Stimulated activated CD8-positive, alpha-beta memory T cell treated with anti-CD3 and anti-CD28 coated beads, Interleukin-2, amount 100 ng/mL, for 48 hours (primary cell): Measurements from ENCODE around the gene EXTL2.
A peak's percentile ranks its signal among the peaks of the same experiment; 100 is the strongest.
"Not testable (repeated sequence)": the region's sequence is repeated elsewhere in the genome, so short reads cannot be mapped to it uniquely, and the experiment has no call there.

Source experiments
- DNase-seq, 2 donors: peaks; one replicate each; pipeline ENCODE4 v3.0.0-alpha.2; 2020; ENCODE audit warnings: low read depth in 2 of 2

Gene EXTL2, protein sequence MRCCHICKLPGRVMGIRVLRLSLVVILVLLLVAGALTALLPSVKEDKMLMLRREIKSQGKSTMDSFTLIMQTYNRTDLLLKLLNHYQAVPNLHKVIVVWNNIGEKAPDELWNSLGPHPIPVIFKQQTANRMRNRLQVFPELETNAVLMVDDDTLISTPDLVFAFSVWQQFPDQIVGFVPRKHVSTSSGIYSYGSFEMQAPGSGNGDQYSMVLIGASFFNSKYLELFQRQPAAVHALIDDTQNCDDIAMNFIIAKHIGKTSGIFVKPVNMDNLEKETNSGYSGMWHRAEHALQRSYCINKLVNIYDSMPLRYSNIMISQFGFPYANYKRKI

GRCh38 chr1:100894603-100895539, at the start of gene EXTL2:
TSS of gene EXTL2 (minus strand) at chr1:100894842. CDS start at chr1:100888757, 6,085 bp downstream.
- peak; percentile 59 to 62 for DNase-seq

DNA sequence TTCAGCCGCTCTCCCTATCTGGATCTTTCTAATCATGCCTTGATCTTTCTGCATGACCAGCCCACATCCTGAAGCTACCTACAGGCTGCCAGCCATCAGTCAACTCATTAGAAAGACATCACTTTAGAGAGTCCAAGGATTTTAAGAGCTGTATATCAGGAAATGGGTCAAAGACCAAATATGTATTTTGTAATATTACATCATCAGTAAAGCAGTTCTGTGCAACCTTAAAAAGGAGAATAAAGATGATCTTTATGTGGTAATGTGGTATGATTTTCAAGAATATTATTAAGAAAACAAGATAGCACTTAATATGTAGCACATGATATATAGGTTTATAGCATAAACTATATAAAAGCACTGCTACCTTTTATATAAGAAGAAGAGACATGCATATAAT, 48.9 kb upstream of the EXTL2 start:
- DNase-seq: no peak

DNA sequence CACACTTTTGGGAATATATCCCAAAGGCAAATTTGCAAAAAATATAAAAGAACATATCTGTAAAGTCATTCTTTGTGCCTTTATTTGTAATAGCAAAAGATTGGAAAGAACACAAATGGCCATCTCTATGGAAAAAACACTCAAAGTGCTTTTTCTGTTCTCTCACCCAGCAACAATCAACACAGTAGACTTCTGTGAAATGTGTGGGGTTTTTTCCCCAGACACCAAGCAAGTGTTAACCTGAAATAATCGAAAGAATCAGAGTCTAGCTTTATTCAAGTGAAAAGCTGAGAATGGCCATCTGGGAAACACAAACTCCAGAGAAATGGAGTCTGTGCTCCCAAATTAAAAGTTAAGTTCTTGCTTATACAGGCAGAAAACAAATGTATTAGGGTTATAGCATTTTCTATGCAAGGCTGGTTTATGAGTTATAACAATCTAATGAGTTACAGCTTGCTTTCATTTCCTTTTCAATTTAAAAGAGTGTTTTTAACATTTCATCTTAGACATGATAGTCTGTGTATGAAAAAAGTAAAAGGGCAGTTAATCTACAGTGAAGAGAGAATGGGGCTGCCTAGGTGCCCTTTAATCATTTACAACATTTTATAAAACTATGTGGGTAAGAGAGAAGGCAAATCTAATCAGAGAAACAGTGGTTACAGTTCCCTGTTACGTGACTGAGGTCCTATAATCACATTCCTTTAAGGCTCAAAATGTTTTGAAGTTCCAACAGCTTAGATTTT, 47.8 kb upstream of the EXTL2 start:
- no peak for DNase-seq

- DNase-seq: no peak
Observed at GRCh38 chr1:100941580-100942216, 47.1 kb upstream of the EXTL2 start.

DNA sequence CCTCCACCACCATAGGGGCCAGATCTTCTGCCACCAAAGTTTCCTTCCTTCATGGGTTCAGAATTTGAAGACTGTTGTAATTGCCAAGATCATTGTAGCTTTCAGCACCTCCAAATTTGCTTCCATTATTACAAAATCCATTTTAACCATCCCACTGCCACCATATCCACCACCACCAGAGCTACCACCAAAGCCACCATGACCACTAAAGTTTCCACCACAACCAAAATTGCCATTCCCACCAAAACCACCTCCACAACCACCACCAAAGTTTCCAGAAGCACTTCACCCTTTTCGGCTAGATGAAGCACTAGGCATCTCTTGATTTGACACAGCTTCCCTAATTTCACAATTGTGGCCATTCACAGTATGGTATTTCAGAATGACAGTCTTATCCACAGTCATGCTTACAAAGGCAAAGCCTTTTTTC, 46.5 kb upstream of the EXTL2 start:
- peak in 1 of 2 donors; percentile 39 for DNase-seq

DNA sequence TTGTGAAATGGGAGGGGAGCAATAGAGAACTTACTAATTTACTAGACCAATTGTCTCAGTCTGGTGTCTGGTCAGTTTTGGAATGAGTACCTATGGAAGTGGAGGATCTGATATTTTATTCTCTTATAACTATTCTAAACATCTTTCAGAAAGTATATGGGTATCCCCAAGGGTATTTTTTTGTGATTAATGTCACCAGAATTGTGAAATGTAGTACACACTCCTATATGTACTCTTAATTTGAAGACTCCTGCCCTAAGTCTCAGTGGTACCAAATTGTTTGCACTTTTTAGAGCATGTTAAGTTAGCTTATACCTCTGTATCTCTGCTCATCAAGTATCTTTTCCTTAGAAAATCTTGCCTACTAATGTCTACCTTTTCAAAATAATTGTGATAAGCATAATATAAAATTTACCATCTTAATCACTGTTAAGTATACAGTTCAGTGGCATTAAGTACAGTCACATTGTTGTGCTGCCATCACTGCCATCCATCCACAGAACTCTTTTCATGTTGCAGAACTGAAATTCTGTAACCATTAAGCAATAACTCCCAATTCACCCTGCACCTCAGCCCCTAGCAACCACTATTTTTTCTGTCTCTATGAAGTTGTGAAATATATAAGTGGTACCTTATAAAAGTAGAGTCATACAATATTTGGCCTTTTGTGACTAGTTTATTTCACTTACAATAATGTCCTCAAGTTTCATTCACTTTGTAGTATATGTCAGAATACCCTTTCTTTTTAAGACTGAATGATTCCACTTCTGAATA, 41.7 kb upstream of the EXTL2 start:
- DNase-seq: no peak

- DNase-seq: not testable (repeated sequence)
Observed at GRCh38 chr1:100933555-100933954, 38.9 kb upstream of the EXTL2 start.

- no peak for DNase-seq
Observed at GRCh38 chr1:100931716-100932115, 37.1 kb upstream of the EXTL2 start.

GRCh38 chr1:100930494-100930893, 35.9 kb upstream of the EXTL2 start:
- DNase-seq: no peak

GRCh38 chr1:100928128-100928527, 33.5 kb upstream of the EXTL2 start:
- no peak for DNase-seq

DNA sequence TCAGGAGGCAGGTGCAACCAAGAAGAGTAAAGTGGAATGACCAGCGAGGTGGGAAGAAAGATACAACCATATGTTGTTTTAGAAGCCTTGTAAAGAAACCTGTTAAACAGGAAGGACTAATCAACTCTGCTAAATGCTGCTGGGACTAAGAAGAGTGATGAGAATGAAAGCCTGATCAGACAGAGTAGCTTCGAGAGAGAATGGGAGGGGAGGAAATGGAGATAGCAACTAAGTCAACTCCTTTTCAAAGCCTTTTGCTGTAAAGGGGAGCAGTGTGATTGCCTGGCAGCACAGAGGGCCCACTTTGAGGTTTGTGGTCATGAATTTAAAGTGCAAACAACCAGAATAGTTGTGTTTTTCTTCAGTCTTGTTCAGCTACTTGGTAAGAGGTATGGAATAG, 32.6 kb upstream of the EXTL2 start:
- no peak for DNase-seq

GRCh38 chr1:100926240-100926639, 31.6 kb upstream of the EXTL2 start:
- DNase-seq: no peak

- DNase-seq: no peak
Observed at GRCh38 chr1:100924991-100925390, 30.3 kb upstream of the EXTL2 start.

DNA sequence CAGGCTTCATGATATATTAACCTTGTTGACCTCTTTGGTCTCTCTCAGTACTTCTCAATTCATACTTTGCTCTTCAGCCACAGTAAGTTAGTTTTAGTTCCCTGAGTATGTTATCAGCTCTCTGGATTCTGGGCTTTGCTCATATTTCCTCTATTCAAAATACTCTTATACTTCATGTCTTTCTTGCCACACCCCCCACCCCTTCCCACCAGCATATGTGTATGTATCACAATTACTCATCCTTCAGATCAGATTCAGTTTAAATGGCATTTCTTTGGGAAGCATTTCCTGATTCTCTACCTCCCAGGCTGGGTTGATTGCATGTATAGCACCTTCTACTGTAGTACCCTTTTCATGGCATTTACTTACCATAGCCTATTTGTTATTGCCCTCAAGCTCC, 29.6 kb upstream of the EXTL2 start:
- DNase-seq: no peak

GRCh38 chr1:100921110-100921706, 26.6 kb upstream of the EXTL2 start:
- DNase-seq: no peak

GRCh38 chr1:100912019-100912418, 17.4 kb upstream of the EXTL2 start:
- no peak for DNase-seq

DNA sequence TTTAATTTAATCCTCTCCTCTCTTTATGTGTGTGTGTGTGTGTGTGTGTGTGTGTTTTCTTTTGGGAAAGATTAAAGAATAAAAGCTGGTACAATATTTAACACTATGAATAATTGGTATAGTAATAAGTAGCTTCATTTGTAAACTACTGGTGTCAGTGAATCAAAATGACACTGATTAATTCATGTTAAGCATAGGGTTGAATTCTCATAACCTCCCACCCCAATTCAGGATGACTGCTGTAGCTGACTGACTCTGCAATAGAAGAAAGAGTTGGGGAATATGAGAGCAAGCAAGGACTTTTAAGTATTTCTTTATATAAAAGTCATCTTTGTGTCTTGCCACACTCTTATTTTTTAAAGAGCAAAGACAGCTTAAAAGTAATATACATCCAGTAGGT, 14.4 kb upstream of the EXTL2 start:
- no peak for DNase-seq

- DNase-seq: no peak
Observed at GRCh38 chr1:100907887-100908286, 13.2 kb upstream of the EXTL2 start.

DNA sequence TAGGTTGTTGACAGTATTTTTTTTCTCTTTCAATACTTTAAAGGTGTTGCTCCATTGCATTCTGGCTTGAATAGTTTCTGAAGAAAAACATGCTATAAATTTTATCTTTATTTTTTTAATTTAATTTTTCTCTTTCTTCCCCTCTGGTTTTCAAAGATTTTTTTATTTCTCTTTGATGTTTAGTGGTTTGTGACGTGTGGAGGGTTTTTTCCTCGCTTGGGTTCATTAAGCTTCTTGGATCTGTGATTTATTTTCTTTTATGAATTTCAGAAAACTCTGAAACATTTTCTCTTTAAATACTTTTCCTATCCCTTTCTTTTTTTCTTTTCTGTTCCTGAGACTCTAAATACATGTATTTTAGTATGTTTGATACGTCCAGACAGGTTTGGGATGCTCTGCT, 10.5 kb upstream of the EXTL2 start:
- no peak for DNase-seq

DNA sequence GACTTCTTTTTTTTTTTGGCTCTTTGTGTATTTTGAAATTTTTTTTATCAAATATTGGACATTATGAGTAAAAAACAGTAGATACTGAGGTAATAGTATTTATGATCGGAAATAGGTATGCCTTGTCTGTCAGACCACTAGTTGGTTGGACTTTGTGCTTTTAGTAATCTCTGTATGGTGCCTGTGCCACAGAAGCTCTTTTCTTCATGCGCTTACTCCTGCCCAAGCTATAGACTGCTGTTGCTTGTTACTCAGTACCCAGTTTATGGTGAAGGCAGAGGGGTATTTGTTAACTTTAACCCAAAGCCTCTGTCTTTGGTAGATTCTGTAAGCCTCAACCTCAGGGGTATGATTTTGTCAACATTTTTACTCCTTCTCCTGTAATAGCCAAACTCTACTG, 9.9 kb upstream of the EXTL2 start:
- DNase-seq: no peak
